Measurements from ENCODE around the gene NAV2.

The NAV2 gene

DNA sequence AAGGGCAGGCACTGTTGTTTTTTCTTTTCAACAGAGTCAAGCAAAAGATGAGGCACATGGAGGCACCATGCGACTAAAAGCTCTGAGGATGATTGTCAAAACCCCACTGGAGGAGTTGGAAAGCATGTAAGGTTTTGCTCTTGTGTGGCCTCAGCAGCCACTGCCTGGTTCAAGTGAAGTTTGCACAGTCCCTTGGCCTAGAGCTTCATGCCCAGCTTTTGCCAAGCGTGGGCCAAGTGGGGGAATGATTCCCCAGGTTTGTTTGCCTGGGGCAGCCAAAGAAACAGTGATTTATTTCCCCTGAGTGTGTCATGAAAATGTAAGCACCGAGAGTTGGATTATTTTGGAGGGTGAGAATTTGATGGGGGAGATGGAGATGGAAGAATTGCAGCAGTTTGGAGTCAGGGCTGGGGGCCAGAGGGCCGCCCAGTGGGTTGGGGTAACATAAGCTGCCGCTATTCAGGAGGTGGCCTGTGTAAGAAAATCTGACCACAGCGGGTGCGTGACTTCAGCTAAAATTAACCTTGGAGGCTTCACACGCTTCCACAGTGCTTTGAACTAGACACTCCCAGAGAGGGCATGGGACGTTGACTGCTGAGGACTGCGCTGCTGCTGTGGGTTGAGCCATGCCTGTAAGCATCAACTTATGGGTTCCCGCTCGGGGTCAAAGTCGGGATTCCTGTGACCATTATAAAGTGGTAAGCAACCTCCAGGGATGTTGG, 100.7 kb downstream of the NAV2 start:
- no peak for DNase-seq

DNA sequence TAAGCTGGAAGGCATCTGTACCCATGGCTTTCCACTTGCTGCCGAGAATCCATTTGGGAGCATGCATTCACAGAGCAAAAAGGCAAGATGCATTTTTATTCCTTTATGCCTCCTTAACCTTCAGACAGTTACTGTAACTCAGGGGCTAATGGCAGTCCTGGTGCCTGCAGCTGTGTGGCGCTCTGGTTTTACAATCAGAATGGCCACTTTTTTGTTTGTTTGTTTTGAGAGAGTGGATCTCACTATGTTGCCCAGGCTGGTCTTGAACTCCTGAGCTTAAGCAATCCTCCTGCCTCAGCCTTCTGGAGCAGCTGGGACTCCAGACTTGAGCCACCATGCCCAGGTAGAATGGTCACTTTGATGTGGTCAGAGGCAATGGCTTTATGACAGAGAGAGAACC, 101.8 kb downstream of the NAV2 start:
- DNase-seq, result no peak

DNA sequence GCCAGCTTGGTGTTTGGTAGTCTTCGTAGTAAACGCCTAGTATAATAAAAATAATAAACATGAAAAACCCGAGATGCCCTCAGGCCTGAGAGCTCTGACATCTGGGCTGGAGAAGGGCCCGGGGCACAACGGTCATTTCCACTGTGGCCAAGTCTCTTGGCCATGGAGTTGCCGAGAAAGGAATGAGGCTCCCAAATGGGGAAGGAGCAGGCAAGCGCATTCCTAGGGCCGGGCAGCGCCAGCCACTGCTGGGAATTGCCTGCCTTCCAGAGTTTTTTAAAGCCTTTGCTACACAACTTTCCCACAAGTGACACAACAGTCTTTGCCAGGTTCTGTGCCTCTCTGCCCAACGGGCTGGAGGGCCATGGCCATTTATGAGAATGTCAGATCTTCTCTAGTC, 103.4 kb downstream of the NAV2 start:
- DNase-seq, result no peak

DNA sequence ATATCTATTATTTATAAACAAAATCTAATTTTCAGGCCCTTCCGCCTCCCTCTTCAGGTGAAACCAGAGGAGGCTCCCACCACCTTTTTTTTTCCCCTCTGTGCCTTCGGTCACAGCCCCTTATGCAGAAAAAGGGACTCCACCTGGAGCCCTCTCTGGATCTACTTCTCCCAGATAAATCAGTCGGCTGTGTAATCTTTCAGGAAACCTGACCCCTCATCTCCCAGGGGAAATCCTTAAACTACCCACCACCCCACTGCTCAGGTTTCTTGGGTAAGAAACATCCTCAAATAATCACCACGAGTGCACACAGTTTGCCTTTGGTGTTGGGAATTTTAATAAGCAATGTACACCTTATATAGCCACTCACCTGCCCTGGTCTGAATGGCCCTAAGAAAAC, 104.2 kb downstream of the NAV2 start:
- DNase-seq, result no peak

DNA sequence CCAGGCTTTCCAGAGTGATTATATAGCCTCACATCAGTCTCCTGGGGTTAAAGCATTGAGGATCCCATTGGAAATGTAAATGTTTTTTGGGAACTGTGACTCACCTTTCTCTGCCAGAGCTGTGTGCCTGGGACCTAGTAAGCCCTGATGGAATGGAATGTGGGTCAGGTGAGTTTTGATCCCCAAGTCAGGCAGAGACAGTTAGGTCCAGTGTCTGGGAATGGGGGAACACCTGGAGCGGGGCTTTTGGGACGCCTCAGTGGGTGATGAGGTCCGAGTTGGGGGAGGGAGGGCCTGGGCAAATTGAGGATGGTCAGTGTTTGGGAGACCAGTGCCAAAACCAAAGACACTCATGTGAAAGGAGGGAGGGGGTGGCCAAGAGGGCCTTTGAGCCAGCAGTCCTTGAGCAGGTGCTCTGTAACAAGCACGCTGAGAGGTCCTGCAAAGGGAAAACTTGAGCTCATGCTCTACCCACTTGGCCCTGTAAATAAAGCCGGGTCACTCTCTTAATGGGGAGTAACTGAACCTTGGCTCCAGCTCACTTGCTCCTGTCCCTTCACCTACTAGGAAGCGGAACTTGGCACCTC, 104.7 kb downstream of the NAV2 start:
- DNase-seq, result no peak

DNA sequence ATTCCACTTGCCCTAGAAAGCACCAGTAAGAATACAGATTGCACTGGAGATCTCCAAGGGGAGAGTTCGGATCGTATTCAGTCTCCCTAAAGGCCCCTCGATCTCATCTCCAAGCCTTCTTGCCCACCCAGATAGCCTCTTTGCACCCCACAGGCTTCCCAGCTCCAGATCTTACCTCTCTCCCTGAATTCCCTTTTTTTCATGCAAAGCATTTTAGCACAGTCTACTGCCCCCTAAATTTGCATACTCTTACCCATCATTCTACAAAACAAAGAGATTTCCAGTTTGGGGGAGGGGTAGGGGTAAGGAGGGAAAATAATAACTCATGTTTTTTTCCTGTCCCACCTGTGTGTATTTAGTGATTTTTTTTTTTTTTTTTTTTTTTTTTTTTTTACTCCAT, 105.2 kb downstream of the NAV2 start:
- DNase-seq, result no peak

DNA sequence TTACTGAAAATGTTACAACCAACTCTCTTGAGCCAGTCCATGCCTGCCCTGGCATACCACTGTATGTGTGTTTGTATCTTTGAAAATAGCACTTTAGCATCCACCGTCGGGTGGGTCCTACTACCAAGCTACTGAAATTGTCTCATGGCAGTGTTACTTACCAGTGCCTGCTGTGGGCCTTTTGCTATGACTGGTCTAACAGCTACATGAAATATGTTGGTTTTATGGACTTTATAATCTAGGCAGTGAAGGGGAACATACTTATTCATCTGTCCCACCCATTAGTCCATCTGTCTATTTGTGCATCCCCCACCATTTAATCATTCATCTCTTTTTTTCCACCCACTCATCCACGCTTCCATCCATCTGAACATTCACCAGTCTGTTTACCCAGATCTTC, 106.0 kb downstream of the NAV2 start:
- DNase-seq, result no peak

DNA sequence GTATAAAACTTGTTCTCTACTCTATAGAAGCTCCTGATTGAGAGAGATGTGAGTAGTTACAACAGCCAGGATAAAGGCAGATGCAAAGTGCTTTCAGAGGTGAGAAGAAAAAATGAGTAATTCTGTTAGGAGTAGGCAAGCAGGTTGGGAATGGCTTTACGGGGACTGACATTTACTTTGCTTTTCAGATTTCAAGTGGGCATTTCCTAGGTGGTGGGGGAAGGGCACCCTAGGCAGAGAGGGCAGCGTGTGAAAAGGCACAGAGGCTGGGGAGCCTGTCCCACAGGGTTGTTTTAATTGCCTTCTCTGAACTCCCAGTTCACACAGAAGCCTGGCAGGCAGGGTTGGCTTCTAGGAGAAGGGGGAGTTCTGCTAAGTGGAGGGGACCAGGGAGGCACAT, 106.5 kb downstream of the NAV2 start:
- DNase-seq, result no peak

DNA sequence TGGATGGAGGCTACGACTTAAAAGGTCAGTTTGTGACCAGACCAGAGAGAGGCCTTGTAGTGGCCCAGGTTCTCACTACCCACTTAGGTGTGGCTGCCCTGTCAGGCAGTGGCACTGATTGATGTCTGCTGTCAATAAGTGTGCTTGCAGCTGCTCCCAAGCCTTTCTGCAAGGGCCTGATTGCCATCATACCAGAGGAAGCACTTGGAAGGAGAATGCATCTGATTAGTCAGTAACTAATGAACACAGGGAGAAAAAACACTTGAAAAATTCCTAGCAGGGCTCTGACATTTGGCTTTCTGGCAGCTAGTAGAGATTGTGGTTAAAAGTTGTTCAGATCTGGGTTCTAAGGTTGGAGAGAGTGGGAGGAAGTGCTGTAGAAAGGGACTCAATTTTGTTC, 107.5 kb downstream of the NAV2 start:
- DNase-seq, result no peak

DNA sequence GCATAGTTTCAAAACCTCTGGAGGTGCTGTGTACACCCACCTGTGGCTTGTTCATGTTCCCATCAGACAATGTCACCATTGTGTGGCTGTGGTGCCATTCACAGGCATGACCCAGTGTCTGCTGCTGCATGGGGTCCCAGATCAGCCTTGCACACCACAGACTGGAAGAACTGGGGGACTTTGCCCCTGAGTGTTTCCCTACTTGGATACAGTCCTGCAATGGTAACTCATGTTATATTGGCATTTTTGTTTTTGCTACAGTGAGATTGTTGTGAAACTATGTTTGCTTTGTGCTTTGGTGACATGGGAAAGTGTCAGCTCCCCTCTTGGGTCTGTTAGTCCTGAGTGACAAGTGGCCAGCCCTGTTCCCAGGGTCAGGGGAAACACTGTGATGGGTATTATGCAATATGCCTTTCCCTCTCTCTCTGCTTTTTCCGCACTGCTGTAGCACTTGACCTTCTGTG, 108.8 kb downstream of the NAV2 start:
- no peak for DNase-seq

DNA sequence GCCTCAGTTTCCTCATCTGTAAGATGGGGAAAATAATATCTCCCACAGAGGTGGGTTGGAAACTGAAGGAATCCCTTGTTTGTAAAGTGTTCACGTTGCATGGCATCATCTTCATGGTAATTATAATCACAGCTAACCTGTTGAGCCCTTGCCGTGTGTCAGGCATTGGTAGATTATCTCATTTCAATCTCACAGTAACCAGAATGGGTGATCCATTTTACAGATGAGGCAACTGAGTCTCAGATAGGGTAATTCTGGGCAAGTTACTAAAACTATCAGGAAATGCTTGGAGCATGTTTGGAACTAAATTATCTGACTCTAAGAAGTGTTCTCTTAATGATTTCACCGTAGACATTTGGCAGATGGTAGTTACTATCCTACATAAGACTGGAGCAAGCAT, 109.4 kb downstream of the NAV2 start:
- no peak for DNase-seq

DNA sequence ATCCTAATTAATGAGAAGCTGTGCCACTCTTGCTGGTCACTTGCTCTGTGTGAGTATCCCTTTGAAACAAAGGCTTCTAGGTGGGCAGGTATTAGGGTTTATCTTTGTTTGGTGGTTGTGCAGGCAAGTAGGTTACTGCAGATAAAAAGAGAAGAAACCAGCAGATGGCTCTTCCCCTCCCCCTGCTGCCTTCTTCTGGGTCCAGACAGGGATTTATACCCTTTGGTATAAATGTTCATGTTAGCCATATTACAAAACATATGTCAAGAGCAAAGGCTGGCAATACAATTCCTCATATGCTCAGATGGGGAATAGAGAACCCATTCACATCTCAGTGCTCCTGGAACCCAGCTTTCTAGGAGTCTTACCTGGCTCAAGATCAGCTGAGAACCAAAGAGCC, 109.9 kb downstream of the NAV2 start:
- DNase-seq, result no peak

DNA sequence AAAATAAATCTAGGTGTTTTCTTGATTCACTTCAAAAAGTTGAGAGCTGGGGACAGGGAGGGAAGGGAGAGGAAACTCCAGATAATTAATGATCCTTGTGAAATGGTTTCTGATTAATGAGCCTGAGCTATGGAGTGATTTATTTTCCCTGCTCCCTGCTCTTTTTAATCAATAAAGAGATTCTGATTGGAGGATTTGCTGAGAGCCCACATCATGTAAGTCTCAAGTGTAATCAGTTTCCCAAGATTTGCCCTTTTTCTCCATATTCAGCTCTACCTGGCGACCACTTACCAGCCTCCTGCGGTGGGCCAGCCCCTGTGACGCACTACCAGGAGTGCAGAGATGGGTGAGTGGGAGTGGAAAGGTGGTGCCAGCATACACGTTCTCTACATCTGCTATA, 114.0 kb downstream of the NAV2 start:
- no peak for DNase-seq

DNA sequence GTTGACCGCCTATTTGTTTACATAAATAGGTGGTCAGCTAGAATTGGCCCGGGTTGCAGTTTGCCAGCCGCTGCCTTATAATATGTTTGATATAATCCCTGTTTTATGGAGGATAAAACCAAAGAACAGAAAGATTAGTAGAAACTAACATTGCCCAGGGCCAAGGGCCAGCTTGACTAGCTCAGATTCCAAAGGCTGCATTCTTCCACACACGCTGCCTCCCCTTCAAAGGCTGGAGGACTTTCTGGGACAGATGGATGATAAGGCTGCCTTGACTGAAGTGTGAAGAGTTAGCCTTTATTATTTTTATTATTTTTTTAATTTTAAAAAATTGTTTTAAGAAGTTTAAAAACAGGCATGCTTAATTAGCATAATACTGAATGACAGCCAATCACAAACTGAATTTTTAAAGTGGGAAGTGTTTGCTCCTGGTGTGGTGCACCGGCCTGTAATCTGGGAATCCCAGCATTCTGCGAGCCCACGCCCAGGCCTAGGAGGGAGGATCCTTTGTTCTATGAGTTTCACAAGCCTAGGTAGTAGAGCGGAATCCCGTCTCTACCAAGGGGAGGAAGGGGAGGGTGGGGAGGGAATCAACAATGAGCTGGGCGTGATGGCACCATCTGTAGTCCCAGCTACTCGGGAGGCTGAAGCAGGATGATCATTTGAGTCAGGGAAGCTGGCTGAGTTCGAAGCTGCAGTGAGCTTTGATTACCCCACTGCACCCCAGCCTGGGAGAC, 114.9 kb downstream of the NAV2 start:
- DNase-seq, result no peak

DNA sequence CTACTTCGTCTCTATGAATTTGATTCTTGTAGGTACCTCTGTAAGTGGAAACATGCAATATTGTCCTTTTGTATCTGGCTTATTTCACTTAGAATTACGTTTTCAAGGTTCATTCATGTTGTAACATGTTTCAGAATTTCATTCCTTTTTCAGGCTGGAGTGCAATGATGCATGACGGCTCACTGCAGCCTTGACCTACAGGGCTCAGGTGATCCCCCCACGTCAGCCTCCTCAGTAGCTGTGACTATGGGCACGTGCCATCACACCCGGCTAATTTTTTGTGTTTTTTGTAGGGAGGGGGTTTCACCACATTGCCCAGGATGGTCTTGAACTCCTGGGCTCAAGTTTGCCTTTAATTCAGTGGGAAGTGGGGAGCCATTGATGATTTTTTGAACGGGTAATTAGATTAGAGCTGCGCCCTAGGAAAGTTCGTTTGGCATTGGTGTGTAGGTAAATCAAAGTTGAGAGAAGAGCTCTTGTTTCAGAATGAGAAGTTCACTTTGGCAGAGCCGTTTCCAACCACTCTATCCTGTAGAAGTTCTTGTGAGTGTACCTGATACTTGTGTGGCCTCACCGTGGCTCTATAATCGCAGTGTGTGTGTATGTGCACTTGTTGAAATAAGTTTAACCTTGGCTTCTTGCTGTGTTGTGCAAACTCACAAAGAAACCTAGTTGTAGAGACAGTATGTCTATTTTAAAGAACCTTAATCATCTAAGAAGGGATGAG, 115.9 kb downstream of the NAV2 start:
- DNase-seq, result no peak

DNA sequence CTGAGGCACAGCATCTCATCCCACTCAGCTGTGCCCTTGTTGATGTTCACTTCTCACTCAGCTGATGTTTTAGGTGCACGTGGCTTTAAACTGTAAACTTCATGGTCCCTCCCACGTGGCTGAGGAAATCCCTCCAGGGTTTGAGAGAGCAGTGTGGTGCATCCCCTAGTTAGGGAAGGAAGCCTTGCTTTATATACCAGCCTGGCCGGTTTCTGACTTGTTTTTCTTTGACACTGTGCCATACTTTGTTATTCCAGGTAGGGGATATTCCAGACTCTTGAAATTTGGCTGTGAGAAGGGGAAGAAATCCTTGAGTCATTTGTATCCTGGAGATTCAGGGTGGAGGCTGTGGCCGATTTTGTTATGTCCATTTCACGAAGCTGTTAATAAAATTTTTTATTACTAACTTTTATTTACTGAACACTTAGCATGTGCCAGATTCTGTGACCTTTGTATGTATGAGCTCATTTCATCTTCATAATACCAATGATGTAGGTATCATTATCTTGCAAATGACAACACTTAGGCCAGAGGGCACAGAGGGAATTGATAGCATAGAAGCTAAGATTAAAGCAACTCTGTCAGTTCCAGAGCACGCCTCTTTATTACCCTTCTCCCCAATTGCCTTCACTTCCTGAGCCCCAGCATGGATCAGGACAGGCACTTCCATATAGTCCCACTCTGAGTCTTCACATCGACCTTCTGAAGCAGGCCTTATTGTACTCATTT, 116.6 kb downstream of the NAV2 start:
- no peak for DNase-seq

DNA sequence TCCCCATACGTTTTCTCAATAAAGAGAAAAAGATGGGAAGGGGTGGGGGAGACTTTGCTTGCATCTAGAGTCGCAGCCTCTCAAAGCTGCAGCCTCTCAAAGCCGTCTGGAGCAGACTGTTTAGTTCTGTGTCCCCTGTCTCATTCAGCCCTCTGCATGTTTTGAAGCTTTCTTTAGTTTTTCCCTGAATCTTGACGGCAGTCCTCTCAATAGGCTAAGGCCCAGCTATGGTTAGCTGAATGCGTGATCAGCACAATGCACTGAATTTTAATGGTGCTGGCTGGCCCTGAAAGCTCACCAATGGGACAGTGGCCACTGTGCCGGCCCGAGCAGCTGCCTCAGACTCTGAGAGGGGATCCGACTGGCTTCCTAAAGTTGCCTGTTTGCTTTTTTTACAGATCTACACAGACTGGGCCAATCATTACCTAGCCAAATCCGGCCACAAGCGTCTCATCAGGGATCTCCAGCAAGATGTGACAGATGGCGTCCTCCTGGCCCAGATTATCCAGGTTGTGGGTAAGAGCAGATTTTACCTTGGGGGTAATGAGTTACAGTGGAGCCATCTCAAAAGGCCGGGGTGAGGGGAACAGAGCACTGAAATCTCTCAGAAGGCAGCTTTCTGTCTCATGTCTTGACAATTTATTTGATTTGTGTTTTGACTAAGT, 119.6 kb downstream of the NAV2 start:
- no peak for DNase-seq

DNA sequence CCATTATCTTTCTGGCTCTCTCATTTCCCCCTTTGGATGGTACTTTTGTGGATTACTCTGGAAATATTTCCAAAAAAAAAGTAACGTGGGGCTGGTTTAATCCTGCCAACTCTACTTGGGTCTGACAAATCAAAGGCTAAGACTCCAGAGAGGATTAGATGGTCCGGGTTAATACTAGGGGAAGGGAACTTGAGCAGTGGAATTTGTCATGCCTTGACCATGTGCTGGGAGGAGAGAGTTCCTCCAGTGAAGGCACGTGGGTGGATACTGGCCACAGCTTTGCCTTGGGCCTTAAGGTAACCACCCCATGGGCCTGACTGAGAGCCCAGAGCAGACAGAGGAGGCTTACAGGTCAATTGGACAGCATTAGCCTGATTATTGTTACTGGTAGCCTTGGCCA, 120.3 kb downstream of the NAV2 start:
- DNase-seq, result no peak

DNA sequence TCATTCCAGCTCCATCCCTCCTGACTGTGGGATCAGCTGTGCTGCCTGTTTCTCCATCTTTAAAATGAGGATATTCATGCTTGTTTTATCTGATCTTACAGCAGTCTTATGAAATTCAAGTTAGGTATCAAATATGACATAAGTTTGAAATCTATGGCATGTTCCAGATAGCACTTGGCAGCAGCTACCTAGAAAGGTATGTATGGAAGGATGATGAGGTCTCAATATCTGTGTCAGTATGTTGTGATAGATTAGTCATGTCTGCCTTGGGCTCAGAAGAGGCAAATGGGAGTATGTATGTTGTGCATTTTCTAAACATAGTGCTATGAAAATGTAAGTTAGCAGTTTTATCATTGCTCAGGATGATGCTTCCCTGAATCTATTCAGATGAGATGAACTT, 122.1 kb downstream of the NAV2 start:
- DNase-seq, result no peak

DNA sequence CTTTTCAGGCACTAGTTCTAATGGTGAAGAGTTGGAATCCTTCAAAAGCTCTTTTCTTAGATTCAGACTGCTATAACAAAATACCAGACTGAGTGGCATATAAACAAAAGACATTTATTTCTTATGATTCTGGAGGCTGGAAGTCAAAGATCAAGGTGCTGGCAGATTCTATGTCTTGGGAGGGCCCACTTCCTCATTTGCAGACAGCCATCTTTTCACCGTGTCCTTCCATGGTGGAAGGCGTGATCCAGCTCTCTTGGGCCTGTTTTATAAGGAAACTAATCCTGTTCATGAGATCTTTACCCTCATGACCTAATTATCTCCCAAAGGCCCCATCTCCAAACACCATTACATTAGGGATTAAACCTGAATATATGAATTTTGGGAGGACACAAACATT, 124.0 kb downstream of the NAV2 start:
- DNase-seq, result no peak

DNA sequence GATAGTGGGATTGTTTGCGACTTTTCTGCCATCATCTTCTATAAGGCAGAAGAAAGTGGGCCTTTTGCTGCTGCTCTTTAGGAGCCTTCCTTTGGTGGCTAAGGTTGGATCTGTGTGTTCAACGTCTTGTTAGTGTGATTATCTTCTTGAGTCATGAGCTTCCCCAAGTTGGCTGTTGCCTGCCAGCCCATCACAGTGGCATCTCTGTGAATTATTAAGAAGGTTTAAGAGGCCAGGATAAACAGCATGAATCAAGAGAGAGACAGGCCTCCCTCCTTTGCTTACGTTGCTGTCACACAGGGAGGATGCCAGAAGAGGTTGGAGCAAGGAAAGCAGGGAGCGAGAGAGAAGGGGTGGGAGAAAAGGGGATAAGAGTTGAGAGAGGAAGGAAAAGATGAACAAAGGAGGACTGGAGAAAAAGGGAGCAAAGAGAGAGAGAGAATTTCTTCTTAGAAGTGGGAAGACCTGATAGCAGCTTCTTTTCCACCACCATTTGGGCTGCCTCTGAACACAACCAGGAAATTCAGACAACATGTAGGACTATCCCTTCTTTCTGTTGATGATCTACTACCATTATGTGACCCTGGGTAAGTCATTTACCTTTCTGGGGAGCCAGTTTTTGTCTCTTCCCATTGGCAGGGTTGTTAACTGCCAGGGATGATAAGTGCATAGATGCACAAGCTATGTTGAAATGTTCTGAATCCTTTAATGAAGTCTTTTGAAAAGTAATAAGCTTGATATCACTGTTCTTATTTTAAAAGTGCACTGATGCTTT, 126.5 kb downstream of the NAV2 start:
- no peak for DNase-seq

DNA sequence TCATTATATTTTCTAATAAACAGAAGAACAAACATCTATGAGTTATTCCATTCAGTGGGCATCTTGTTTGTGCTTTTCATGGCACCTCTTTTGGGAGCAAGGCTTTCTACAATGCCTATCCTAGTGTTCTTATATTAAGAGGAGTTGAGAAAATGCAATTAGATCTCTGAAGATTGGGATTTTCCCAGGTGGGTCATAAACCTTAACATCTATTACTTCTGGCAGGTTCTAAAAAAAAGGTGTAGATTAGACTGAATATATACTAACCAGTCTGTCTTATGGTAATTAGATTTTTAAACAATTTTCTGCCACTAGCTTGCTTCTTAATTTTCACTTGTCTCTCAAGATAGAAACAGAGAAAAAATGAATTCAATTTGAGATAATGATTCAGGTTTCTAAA, 128.3 kb downstream of the NAV2 start:
- DNase-seq, result no peak

Data from CD4-positive, alpha-beta T cell treated with Interleukin-4 for 1 hour (primary cell).